Activated CD4-positive, alpha-beta T cell treated with anti-CD3 and anti-CD28 coated beads for 36 hours (primary cell): ENCODE data around the gene KANTR. TPM values are rescaled to one million over a fixed set of nuclear protein-coding genes. Genes with fewer than 3 reads are reported as not detected.

Source experiments
- ATAC-seq: fragments of 200-7000 bp; cut with Tn5 transposase; one replicate; pipeline ENCODE4 v1.10.0; 2021; ENCODE audit warnings: mild to moderate bottlenecking, moderate library complexity
- CTCF ChIA-PET: fragments of 350-600 bp; sonication (Branson Sonifier 250); formaldehyde crosslinking; loops from one replicate; lab custom pipeline; 2021; ENCODE audit warnings: antibody characterized with exemption; lab: Charles Lee
- POLR2A ChIA-PET: fragments of 350-600 bp; sonication (Branson Sonifier 250); formaldehyde crosslinking; loops from one replicate; lab custom pipeline; 2021; ENCODE audit warnings: antibody characterized with exemption, inconsistent platforms; lab: Charles Lee
- DNase-seq: peaks from one replicate; pipeline ENCODE4 v3.0.0-alpha.2; 2020
- H3K27ac Mint-ChIP-seq: one replicate; pipeline ENCODE4 v1.8.0; 2021; ENCODE audit warnings: mixed read lengths
- H3K27me3 Mint-ChIP-seq: one replicate; pipeline ENCODE4 v1.8.0; 2021; ENCODE audit warnings: mixed read lengths
- H3K36me3 Mint-ChIP-seq: one replicate; pipeline ENCODE4 v1.8.0; 2021; ENCODE audit warnings: low read depth, mixed read lengths
- H3K4me1 Mint-ChIP-seq: one replicate; pipeline ENCODE4 v1.8.0; 2021; ENCODE audit warnings: mixed read lengths
- H3K4me3 Mint-ChIP-seq: one replicate; pipeline ENCODE4 v1.8.0; 2021; ENCODE audit warnings: mild to moderate bottlenecking, moderate library complexity, mixed read lengths
- H3K9me3 Mint-ChIP-seq: one replicate; pipeline ENCODE4 v1.8.0; 2021; ENCODE audit warnings: low read depth, mixed read lengths
- intact Hi-C, 2 experiments: fragments of 100-400 bp; cut with DNase I in 1 of 2; cut with micrococcal nuclease in 1 of 2; formaldehyde crosslinking; loops; one replicate each; pipeline versions ENCODE4 v1.14.2 to v1.15.1; 2022 to 2024; cut with DNase I, micrococcal nuclease
- total RNA-seq, 2 experiments: library from RNA; stranded (reverse); gene quantifications; one replicate each; pipeline ENCODE4 v1.2.3, GENCODE V29; 2021

KANTR gene
- total RNA-seq, 2 experiments from 2014 or later: 10.3 to 12.3 TPM

DNA sequence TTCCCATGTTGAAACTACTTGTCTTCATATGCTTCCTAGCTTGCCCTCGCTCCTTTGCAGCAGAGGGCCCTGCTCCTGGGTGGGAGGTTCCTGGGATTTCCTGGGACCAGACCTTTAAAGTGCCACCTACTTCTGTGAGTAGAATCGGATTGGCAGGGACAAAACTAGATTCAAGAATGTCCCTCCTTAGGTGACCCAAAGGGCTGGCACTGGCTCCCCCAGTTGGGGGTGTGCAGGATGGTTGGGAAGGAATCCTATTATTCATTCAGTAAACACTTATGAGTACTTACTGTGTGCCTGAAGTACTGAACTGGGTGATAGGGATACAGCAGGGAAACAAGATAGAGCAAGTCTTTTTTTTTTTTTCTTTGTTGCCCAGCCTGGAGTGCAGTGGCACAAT is 2.6 kb upstream of the KANTR start:
- Mint-ChIP-seq H3K4me3 (no peak overlapping the region), H3K9me3 (no peaks in the 10 kb centered on the region), H3K27me3 (no peaks in the 10 kb centered on the region), H3K4me1 (peaks cover 44% of the 10 kb centered on the region), H3K36me3 (peaks cover 14% of the 10 kb centered on the region), H3K27ac (no peak overlapping the region)
- no peak for ATAC-seq
- intact Hi-C loops: loop anchor here (5.0 to 10.0 kb wide), 4 partner anchors 94 to 519 kb away; no protein-coding TSS in a partner anchor
- ChIA-PET CTCF (no interaction called here), POLR2A (no interaction called here)
- no peak for DNase-seq

DNA sequence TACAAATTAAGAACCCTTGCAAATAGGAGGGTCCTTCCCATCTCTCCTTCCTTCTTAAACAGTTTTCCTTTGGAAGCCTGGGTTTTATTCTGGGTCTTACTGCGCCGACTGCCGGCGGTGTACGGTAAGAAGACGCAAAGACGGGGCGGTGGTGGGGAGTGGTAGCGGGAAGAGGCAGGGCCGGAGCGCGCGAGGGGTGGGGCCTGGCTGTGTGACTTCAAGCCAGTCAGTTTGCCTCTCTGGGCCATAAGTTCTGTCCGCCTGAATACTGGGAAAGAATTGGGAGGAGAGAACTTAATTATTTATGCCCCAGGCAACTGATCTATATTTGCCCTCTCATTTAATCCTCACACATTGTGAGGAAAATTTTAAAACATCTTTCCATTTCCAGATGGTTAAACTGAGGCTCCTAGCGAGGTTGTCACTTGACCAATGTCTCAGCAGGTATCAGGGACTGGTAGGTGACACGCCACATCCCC is 726 bp upstream of the KANTR start:
- H3K27ac Mint-ChIP-seq: peak overlapping the region; percentile 91
- H3K27me3 Mint-ChIP-seq: no peaks in the 10 kb centered on the region
- intact Hi-C loops: loop anchor here (1.0 to 10.0 kb wide), 7 partner anchors 11 to 521 kb away; partner anchors contain the start of gene TSPYL2 (in 1 of the 2)
- H3K4me3 Mint-ChIP-seq: peak overlapping the region; percentile 90
- ATAC-seq (peak; percentile 74), DNase-seq (peak; percentile 90)
- H3K36me3 Mint-ChIP-seq: peaks cover 6% of the 10 kb centered on the region
- ChIA-PET POLR2A (no interaction called here), CTCF (no interaction called here)
- no peaks in the 10 kb centered on the region for H3K9me3 Mint-ChIP-seq
- H3K4me1 Mint-ChIP-seq: peaks cover 26% of the 10 kb centered on the region

DNA sequence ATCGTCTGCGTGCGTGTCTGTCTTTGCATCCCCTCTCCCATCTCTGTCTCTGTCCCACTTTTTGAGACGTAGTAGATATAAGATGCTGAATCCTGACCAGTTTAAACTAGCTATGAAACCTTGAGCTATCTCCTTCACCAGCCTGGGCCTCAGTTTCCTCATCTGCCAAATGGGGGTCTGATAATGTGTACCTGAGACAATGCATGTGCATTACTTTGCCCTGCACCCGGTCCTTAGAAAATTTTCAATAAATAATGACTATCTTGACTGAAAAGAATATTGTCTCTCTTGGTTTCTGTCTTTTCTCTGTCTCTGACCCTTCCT is 602 bp downstream of the KANTR start:
- DNase-seq: no peak
- CTCF ChIA-PET: interaction anchor here (0.7 kb wide), 1 partner anchor 146 kb away, joined by 4 read pairs; no protein-coding TSS in a partner anchor
- intact Hi-C loops: loop anchor here (1.0 to 10.0 kb wide), 5 partner anchors 97 to 522 kb away; partner anchors contain the start of gene KDM5C (in 1 of the 2)

DNA sequence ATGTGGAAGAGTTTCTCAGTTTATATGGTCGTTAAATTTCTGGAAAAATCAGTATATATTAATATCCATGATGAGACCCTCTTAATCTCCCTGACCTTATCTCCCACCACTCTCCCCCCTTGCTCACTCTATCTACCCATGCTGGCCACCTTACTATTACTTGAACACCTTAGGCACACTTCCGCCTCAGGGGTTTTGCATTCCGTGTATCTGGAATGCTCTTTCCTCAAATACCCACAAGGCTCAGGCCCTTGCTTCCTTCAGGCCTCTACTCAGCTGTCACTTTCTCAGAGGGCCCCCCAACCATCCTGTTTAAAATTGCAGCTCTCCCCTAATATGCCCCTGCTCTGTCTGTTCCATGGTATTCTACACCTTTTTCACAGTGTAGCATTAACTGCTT is 1.9 kb downstream of the KANTR start:
- no peak overlapping the region for H3K4me3 Mint-ChIP-seq
- DNase-seq (no peak), ATAC-seq (no peak)
- H3K27ac Mint-ChIP-seq: no peak overlapping the region
- peaks cover 8% of the 10 kb centered on the region for H3K36me3 Mint-ChIP-seq
- no peaks in the 10 kb centered on the region for H3K9me3 Mint-ChIP-seq
- POLR2A ChIA-PET: no interaction called here
- no peaks in the 10 kb centered on the region for H3K27me3 Mint-ChIP-seq
- intact Hi-C loops: loop anchor here in 1 of 2 experiments (10.0 kb wide), 1 partner anchor 99 kb away; no protein-coding TSS in a partner anchor
- CTCF ChIA-PET: interaction anchor here (0.6 to 0.8 kb wide), 3 partner anchors 20 to 1177 kb away, joined by 3 read pairs; no protein-coding TSS in a partner anchor
- H3K4me1 Mint-ChIP-seq: peaks cover 14% of the 10 kb centered on the region

More for the DNA sequence above, 602 bp downstream of the KANTR start:
- POLR2A ChIA-PET: interaction anchor here (0.8 kb wide), 1 partner anchor 13 kb away, joined by 6 read pairs; the partner anchor contains the start of gene TSPYL2
- no peaks in the 10 kb centered on the region for H3K9me3 Mint-ChIP-seq
- ATAC-seq: no peak
- H3K4me3 Mint-ChIP-seq: peak overlapping the region; percentile 90
- H3K4me1 Mint-ChIP-seq: peaks cover 14% of the 10 kb centered on the region
- peak overlapping the region; percentile 91 for H3K27ac Mint-ChIP-seq
- peaks cover 6% of the 10 kb centered on the region for H3K36me3 Mint-ChIP-seq
- H3K27me3 Mint-ChIP-seq: no peaks in the 10 kb centered on the region

DNA sequence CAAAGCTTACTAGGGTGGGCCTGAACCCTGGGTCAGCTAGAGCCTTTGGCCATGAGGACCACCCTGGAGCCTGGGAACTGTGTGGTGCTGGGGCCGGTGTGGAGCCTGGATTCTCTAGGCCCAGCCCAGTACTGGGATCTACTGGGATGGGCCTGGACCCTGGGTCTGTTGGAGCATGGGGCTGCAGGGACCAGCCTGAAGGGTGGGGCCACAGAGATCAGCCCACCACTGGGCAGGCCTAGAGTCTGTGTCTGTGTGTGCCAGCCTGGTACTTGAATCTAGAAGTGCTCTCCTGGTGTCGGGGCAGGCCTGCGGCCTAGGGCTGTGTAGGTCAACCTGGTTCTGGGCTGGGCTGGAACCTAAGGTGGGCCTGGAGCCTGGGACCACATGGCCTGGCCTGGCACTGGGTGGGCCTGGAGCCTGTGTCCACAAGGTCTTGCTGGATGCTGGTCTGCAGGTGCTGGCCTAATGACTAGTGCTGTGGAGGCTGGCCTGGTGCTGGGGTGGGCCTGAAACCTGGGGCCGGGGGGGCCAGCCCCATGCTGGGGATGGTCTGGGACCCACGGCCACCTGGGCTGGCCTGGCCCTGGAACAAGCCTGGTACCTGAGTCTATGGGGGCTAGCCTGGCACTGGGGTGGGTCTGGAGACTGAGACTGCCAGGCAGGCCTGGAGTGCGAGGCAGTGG is 21.1 kb downstream of the KANTR start:
- POLR2A ChIA-PET: no interaction called here
- no peak for ATAC-seq
- no peak for DNase-seq
- CTCF ChIA-PET: interaction anchor here (0.5 to 0.7 kb wide), 2 partner anchors 72 to 125 kb away, joined by 3 read pairs; no protein-coding TSS in a partner anchor
- H3K27me3 Mint-ChIP-seq: no peaks in the 10 kb centered on the region
- peaks cover 3% of the 10 kb centered on the region for H3K4me1 Mint-ChIP-seq
- H3K27ac Mint-ChIP-seq: no peak overlapping the region
- H3K36me3 Mint-ChIP-seq: peaks cover 3% of the 10 kb centered on the region
- no peaks in the 10 kb centered on the region for H3K9me3 Mint-ChIP-seq
- intact Hi-C loops: no loop called here
- H3K4me3 Mint-ChIP-seq: no peak overlapping the region

DNA sequence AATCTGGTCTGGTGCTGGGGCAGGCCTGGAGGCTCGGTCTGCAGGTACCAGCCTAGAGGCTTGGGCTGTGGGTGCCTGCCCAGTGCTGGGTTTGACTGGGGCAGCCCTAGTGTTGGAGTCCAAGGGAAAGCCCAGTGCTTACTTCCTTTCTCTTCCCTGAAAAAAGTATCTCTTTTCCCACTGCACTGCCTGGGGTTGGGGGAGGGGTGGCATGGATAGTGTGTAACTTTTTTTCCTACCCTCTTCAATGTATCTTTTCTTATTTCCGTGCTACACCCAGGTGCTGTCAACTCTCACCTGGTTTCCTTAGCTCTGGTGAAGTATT is 21.6 kb downstream of the KANTR start:
- no peaks in the 10 kb centered on the region for H3K27me3 Mint-ChIP-seq
- DNase-seq (no peak), ATAC-seq (no peak)
- no peak overlapping the region for H3K27ac Mint-ChIP-seq
- ChIA-PET CTCF (interaction anchor here (0.7 kb wide), 1 partner anchor 71 kb away, joined by 3 read pairs; no protein-coding TSS in a partner anchor), POLR2A (no interaction called here)
- H3K4me3 Mint-ChIP-seq: no peak overlapping the region
- H3K36me3 Mint-ChIP-seq: peaks cover 3% of the 10 kb centered on the region
- H3K9me3 Mint-ChIP-seq: no peaks in the 10 kb centered on the region
- intact Hi-C loops: no loop called here
- peaks cover 3% of the 10 kb centered on the region for H3K4me1 Mint-ChIP-seq

DNA sequence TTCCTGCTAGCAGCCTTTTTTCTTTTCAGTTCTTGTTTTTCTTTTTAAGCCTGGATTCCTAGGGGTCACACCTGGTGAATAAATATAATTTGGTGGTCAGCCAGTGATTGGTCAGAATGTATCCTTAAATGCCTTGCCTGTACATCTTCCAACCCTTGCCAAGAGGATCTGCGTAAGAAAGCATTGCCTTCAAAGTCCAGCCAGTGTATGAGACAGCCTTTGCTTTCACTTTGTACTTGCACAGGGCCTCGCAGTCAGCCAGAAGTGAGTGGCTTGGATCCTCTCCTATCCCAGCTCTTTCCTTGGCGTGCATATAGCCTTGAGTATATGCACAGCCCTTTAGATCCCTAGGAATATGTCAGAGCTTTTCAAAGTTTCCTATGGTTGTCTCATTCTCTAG is 22.2 kb downstream of the KANTR start:
- peaks cover 3% of the 10 kb centered on the region for H3K4me1 Mint-ChIP-seq
- DNase-seq (no peak), ATAC-seq (no peak)
- CTCF ChIA-PET: no interaction called here
- no peaks in the 10 kb centered on the region for H3K9me3 Mint-ChIP-seq
- intact Hi-C loops: no loop called here
- peaks cover 3% of the 10 kb centered on the region for H3K36me3 Mint-ChIP-seq
- POLR2A ChIA-PET: no interaction called here
- no peak overlapping the region for H3K27ac Mint-ChIP-seq
- H3K27me3 Mint-ChIP-seq: no peaks in the 10 kb centered on the region
- H3K4me3 Mint-ChIP-seq: no peak overlapping the region

DNA sequence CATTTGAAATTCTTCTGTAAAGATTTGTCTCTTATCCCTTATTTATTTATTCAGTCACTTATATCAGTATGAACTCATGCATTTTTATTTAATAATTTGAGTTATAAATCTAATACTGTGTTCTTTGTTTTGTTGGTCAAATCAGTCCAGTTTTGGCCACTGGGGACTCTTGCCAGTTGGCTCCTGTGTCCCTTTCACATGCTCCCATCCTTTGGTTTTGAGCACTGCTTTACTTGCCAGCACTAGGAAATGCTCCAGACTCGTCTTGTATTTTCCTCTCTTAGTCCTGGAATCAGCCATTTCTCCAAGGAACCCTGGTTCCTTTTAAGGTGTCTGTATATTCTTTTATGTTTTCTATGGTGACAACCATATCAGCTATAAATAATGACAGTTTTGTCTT is 28.1 kb downstream of the KANTR start:
- H3K4me3 Mint-ChIP-seq: no peak overlapping the region
- intact Hi-C loops: no loop called here
- H3K27me3 Mint-ChIP-seq: no peaks in the 10 kb centered on the region
- CTCF ChIA-PET: no interaction called here
- ATAC-seq (no peak), DNase-seq (no peak)
- H3K36me3 Mint-ChIP-seq: peaks cover 8% of the 10 kb centered on the region
- POLR2A ChIA-PET: interaction anchor here (0.6 kb wide), 1 partner anchor 470 kb away, joined by 7 read pairs; no protein-coding TSS in a partner anchor
- H3K4me1 Mint-ChIP-seq: peaks cover 13% of the 10 kb centered on the region
- H3K27ac Mint-ChIP-seq: no peak overlapping the region
- peaks cover 2% of the 10 kb centered on the region for H3K9me3 Mint-ChIP-seq

DNA sequence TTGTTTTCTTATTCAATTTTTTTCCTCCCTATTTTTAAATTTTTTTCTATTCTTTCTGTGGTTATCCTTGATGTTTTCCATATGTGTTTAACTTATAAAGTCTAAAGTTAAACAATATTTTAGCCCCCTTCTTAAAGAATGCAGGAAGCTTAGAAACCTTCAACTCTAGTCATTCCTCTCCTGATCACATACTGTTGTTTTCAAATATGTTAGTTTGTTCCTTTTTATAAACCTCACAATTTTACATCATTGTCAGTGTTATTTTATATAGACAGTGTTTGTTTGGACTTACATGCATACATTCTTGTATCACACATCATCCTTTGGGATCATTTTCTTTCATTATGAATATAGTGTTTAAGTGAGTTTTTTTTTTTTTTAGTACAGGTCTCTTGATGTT is 31.6 kb downstream of the KANTR start:
- ATAC-seq (no peak), DNase-seq (no peak)
- no peak overlapping the region for H3K4me3 Mint-ChIP-seq
- peaks cover 2% of the 10 kb centered on the region for H3K9me3 Mint-ChIP-seq
- peaks cover 13% of the 10 kb centered on the region for H3K4me1 Mint-ChIP-seq
- no peak overlapping the region for H3K27ac Mint-ChIP-seq
- intact Hi-C loops: no loop called here
- POLR2A ChIA-PET: no interaction called here
- H3K36me3 Mint-ChIP-seq: peaks cover 7% of the 10 kb centered on the region
- CTCF ChIA-PET: no interaction called here
- no peaks in the 10 kb centered on the region for H3K27me3 Mint-ChIP-seq

DNA sequence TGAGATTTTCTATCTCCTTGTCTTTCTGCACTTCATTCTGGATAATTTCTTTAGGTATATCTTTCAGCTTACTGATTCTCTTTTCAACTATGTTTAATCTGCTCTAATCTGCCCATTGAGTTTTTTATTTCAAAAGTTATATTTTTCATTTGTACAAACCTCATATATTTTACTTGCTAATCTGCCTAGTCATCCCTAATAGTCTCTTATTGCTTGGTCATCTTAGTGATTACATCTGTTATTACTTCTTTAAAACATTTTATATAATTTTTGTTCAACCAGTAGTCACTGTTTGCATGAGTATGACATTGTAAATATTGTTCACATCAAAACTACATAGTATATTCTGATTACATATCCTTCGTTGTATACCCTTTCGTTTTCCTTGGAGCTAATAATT is 32.4 kb downstream of the KANTR start:
- no peaks in the 10 kb centered on the region for H3K27me3 Mint-ChIP-seq
- ChIA-PET POLR2A (interaction anchor here (0.7 kb wide), 1 partner anchor 32 kb away, joined by 3 read pairs; the partner anchor contains the start of gene KANTR), CTCF (interaction anchor here (0.6 to 1.4 kb wide), 2 partner anchors 13 to 558 kb away, joined by 3 read pairs; no protein-coding TSS in a partner anchor)
- DNase-seq: no peak
- H3K36me3 Mint-ChIP-seq: peaks cover 10% of the 10 kb centered on the region
- no peak overlapping the region for H3K27ac Mint-ChIP-seq
- H3K4me1 Mint-ChIP-seq: peaks cover 13% of the 10 kb centered on the region
- peaks cover 2% of the 10 kb centered on the region for H3K9me3 Mint-ChIP-seq
- no peak overlapping the region for H3K4me3 Mint-ChIP-seq
- intact Hi-C loops: no loop called here
- no peak for ATAC-seq

DNA sequence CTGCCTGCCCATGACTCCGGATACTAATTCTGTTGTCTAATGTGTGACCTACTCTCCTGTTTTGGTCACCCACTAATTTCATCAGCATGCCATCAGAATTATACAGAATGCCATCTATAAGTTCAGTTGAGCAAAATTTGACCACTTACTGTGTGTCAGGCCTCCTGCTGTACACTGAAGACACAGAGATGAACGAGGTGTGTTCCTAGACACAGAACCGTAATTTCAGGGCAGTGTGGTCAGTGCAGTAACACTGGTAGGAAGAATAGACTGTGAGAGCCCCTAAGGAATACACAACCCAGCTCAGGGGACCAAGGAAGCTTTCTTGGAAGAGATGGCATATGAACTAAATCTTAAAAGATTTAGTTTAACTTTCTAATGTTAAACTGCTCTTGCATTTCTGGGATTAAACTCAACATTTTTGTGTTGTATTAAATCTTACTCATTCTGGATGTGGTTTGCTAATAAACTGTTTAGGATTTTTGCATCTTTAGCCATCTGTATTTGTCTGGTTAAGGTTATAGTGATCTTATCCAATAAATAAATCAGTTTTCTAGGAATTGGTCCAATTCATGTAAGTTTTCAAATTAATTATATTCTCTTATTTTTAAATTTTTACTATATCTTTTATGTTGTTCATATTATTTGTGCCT is 34.3 kb downstream of the KANTR start:
- DNase-seq: no peak

More for the DNA sequence above, 34.3 kb downstream of the KANTR start:
- H3K4me1 Mint-ChIP-seq: peaks cover 13% of the 10 kb centered on the region
- intact Hi-C loops: no loop called here
- peaks cover 10% of the 10 kb centered on the region for H3K36me3 Mint-ChIP-seq
- ChIA-PET POLR2A (no interaction called here), CTCF (no interaction called here)
- no peak overlapping the region for H3K27ac Mint-ChIP-seq
- no peaks in the 10 kb centered on the region for H3K27me3 Mint-ChIP-seq
- H3K4me3 Mint-ChIP-seq: no peak overlapping the region
- no peak for ATAC-seq
- H3K9me3 Mint-ChIP-seq: peaks cover 2% of the 10 kb centered on the region
